Body of pancreas (tissue), 4 donors: ENCODE measurements around the gene ZCCHC17. TPM values are rescaled to one million over a fixed set of nuclear protein-coding genes. Genes with fewer than 3 reads are reported as not detected.

Experiments
- ATAC-seq: fragments of 150-250 bp; one replicate; pipeline ENCODE4 v1.9.1; 2016
- DNase-seq, 4 donors: peaks; one replicate each; pipeline ENCODE4 v3.0.0-alpha.2; 2019
- H3K27ac ChIP-seq, 4 donors: fragments of 200-600 bp; sonication (generic); 1 replicate in 3 of 4; 2 replicates in 1 of 4; pipeline versions ENCODE4 v1.5.1 to v1.6.1; 2016 to 2019; ENCODE audit warnings: mild to moderate bottlenecking in 1 of 4, mixed read lengths in 1 of 4, moderate library complexity in 1 of 4
- H3K27me3 ChIP-seq, 2 donors: fragments of 200-600 bp; sonication (generic); one replicate each; pipeline ENCODE4 v1.6.0; 2016; ENCODE audit warnings: mild to moderate bottlenecking in 1 of 2
- H3K36me3 ChIP-seq, 2 donors: fragments of 200-600 bp; sonication (generic); replicated peaks in 1 of 2; 2 replicates each; pipeline ENCODE4 v1.5.1; 2016; ENCODE audit warnings: low read depth in 2 of 2; ENCODE audit not compliant: insufficient read depth in 1 of 2
- H3K4me1 ChIP-seq: fragments of 200-600 bp; sonication (generic); one replicate; pipeline ENCODE4 v1.6.0; 2016
- H3K4me3 ChIP-seq, 2 donors: fragments of 200-600 bp; sonication (generic); 1 replicate in 1 of 2; 2 replicates in 1 of 2; pipeline ENCODE4 v1.5.1; 2016 to 2019
- H3K9me3 ChIP-seq, 3 donors: fragments of 200-600 bp; sonication (generic); 1 replicate in 2 of 3; 2 replicates in 1 of 3; pipeline ENCODE4 v1.5.1; 2016
- CTCF ChIP-seq, 7 experiments: fragments of 450-650 bp in 4 of 7; fragments of 200-600 bp in 3 of 7; sonication (generic) in 3 of 7; IDR thresholded peaks; one replicate each; pipeline ENCODE4 v1.5.1; 2016 to 2019; ENCODE audit warnings: antibody characterized with exemption in 7 of 7
- POLR2A ChIP-seq, 3 donors: fragments of 450-650 bp; IDR thresholded peaks; one replicate each; pipeline ENCODE4 v1.6.1; 2016; ENCODE audit warnings: antibody characterized with exemption in 3 of 3, mild to moderate bottlenecking in 2 of 3
- WGBS, 2 donors: methylation state at CpG; one replicate each; pipeline ENCODE4 v1.1.5; 2017; 5-methylcytosine and 5-hydroxymethylcytosine counted together
- intact Hi-C: fragments of 100-400 bp; cut with DNase I; formaldehyde crosslinking; loops from one replicate; pipeline ENCODE4 v1.15.1; 2023
- total RNA-seq, 2 donors: library from RNA; depleted of rRNA; stranded (reverse); fragments of >200 nt; gene quantifications; one replicate each; pipeline ENCODE4 v1.1.0, GENCODE V29; 2016

The ZCCHC17 gene
- total RNA-seq, 2 donors from 2014 or later = 8.0 to 9.2 TPM

GRCh38 chr1:31373897-31374486 lies 77.2 kb downstream of the ZCCHC17 start:
- TF ChIP-seq POLR2A (IDR thresholded peaks at IDR 0.05) = no peak
- TF ChIP-seq CTCF (IDR thresholded peaks at IDR 0.05) = no peak
- intact Hi-C loops = no loop called here
- 32 to 34% methylated on average over 11 of the region's 11 CpGs for WGBS, 2 donors
- DNase-seq = no peak
- Histone ChIP-seq H3K27ac (peak overlapping the region in 3 of 4 donors; percentile 74 to 76 (median 76)), H3K4me1 (peaks cover 38% of the 10 kb centered on the region), H3K4me3 (no peak overlapping the region), H3K27me3 (no peaks in the 10 kb centered on the region), H3K9me3 (no peaks in the 10 kb centered on the region), H3K36me3 (no peaks in the 10 kb centered on the region)
- no peak for ATAC-seq

GRCh38 chr1:31374511-31375196 lies 77.8 kb downstream of the ZCCHC17 start:
- WGBS, 2 donors = 59 to 74% methylated on average over 4 to 7 of the region's 7 CpGs
- Histone ChIP-seq H3K27ac (peak overlapping the region in 3 of 4 donors; percentile 74 to 76 (median 76)), H3K4me3 (no peak overlapping the region), H3K27me3 (no peaks in the 10 kb centered on the region), H3K9me3 (no peaks in the 10 kb centered on the region), H3K4me1 (peaks cover 36% of the 10 kb centered on the region), H3K36me3 (no peaks in the 10 kb centered on the region)
- no peak for TF ChIP-seq CTCF (IDR thresholded peaks at IDR 0.05)
- TF ChIP-seq POLR2A (IDR thresholded peaks at IDR 0.05) = no peak
- peak; percentile 49 to 77 (median 60) for DNase-seq
- ATAC-seq = peak; percentile 58
- intact Hi-C loops = no loop called here

- intact Hi-C loops = no loop called here
- Histone ChIP-seq H3K9me3 (no peaks in the 10 kb centered on the region), H3K27ac (no peak overlapping the region), H3K4me3 (no peak overlapping the region), H3K36me3 (no peaks in the 10 kb centered on the region), H3K4me1 (peaks cover 33% of the 10 kb centered on the region), H3K27me3 (no peaks in the 10 kb centered on the region)
- WGBS, 2 donors = 87 to 90% methylated on average over 8 of the region's 8 CpGs
- TF ChIP-seq CTCF (IDR thresholded peaks at IDR 0.05) (no peak), POLR2A (IDR thresholded peaks at IDR 0.05) (no peak)
- DNase-seq (no peak), ATAC-seq (no peak)
These were observed 79.7 kb downstream of the ZCCHC17 start for GRCh38 chr1:31376375-31377134.

GRCh38 chr1:31377364-31377863 lies 80.6 kb downstream of the ZCCHC17 start:
- no peak for TF ChIP-seq POLR2A (IDR thresholded peaks at IDR 0.05)
- TF ChIP-seq CTCF (IDR thresholded peaks at IDR 0.05) = no peak
- 68 to 76% methylated on average over 3 of the region's 3 CpGs for WGBS, 2 donors
- Histone ChIP-seq H3K4me3 (no peak overlapping the region), H3K4me1 (peaks cover 26% of the 10 kb centered on the region), H3K27me3 (no peaks in the 10 kb centered on the region), H3K27ac (no peak overlapping the region), H3K9me3 (no peaks in the 10 kb centered on the region), H3K36me3 (no peaks in the 10 kb centered on the region)
- intact Hi-C loops = no loop called here
- DNase-seq (no peak), ATAC-seq (no peak)
